ENCODE measurements around the gene CPE. TPM values are rescaled to one million over a fixed set of nuclear protein-coding genes. Genes with fewer than 3 reads are reported as not detected.

Gene CPE
- total RNA-seq, 4 donors from 2014 or later: 7.5 to 29.1 (median 12.3) TPM

DNA sequence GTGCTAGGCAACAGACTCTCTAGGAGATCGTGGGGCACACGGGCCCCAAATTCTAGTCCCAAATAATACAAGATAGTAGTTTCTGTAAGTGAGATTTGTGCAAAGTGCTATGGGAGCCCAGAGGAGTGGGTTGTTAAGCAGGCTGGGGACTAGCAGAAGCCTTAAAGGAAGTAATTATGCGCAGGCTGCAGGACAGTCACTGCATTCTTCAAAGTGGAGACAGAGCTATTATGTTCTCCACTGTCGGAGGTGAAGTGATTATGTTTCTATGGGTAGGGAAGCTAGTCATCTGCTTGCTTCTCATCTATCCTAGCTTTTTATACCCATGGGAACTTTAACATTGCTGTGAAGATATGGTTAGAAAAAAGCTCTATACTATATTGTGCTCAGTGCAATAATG is 154.2 kb downstream of the CPE start:
- in situ Hi-C loops (cut with MboI; ENCODE audit: low pct_ligation_motif_present in 1 of 4, low pct_unique_long_range_greater_than_20kb in 1 of 4, low sequenced_read_pairs in 3 of 4) (loop anchor here (10.0 to 25.0 kb wide), 2 partner anchors 554 to 562 kb away; no protein-coding TSS in a partner anchor), intact Hi-C loops (cut with DNase I; ENCODE audit: low total_unique reads) (no loop called here)
- WGBS, 2 donors (ENCODE audit: low coverage in 1 of 2): 54 to 75% methylated on average over 2 to 4 of the region's 4 CpGs
- H3K36me3 ChIP-seq: no peaks in the 10 kb centered on the region
- H3K27ac ChIP-seq: no peak overlapping the region
- no peaks in the 10 kb centered on the region for H3K4me1 ChIP-seq
- no peaks in the 10 kb centered on the region for H3K27me3 ChIP-seq
- no peak for TF ChIP-seq EP300 (IDR thresholded peaks at IDR 0.05; ENCODE audit: low read depth)
- TF ChIP-seq, protein P1, sequence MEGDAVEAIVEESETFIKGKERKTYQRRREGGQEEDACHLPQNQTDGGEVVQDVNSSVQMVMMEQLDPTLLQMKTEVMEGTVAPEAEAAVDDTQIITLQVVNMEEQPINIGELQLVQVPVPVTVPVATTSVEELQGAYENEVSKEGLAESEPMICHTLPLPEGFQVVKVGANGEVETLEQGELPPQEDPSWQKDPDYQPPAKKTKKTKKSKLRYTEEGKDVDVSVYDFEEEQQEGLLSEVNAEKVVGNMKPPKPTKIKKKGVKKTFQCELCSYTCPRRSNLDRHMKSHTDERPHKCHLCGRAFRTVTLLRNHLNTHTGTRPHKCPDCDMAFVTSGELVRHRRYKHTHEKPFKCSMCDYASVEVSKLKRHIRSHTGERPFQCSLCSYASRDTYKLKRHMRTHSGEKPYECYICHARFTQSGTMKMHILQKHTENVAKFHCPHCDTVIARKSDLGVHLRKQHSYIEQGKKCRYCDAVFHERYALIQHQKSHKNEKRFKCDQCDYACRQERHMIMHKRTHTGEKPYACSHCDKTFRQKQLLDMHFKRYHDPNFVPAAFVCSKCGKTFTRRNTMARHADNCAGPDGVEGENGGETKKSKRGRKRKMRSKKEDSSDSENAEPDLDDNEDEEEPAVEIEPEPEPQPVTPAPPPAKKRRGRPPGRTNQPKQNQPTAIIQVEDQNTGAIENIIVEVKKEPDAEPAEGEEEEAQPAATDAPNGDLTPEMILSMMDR (IDR thresholded peaks at IDR 0.05): no peak
- no peak for TF ChIP-seq POLR2AphosphoS5 (IDR thresholded peaks at IDR 0.05)
- TF ChIP-seq POLR2A (IDR thresholded peaks at IDR 0.05): no peak
- no peak for DNase-seq
- H3K9me3 ChIP-seq: no peaks in the 10 kb centered on the region
- H3K4me3 ChIP-seq: no peak overlapping the region

DNA sequence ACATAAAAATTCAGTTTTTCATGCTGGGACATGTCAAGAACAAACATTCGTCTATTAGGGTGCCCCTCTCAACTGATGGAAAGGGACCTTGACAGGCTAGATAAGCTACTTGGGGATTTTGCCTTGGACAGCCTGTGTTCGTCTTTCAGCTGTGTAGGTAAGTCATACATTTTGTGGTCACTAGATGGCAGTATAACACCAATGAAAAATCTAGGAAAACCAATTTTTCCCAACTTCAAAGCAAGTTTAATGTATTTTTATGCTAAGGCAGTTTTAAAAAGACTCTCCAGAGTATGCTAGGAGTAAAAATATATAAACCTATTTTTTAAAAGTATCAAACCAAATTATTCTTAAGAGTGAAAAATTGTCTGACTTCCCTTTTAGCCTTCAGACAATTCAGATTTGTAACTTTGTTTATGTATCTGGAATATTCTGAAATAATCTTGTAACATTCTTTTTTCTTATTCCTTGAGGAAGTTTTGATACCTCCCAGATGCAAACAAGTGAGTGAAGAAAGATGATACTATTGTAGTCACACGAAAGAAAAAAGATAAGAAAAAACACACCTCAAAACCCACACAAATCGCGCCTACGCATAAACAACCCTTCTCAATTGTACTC is 158.3 kb downstream of the CPE start:
- DNase-seq: no peak
- Histone ChIP-seq H3K4me3 (no peak overlapping the region), H3K36me3 (no peaks in the 10 kb centered on the region), H3K27me3 (no peaks in the 10 kb centered on the region), H3K27ac (no peak overlapping the region), H3K4me1 (peaks cover 0 to 3% (median 0%) of the 10 kb centered on the region in 4 donors), H3K9me3 (no peaks in the 10 kb centered on the region)
- WGBS, 2 donors (ENCODE audit: low coverage in 1 of 2): 57 to 85% methylated on average over 4 to 6 of the region's 6 CpGs
- TF ChIP-seq, protein P1 (IDR thresholded peaks at IDR 0.05): peak; percentile 62 to 76 (median 68)
- TF ChIP-seq POLR2AphosphoS5 (IDR thresholded peaks at IDR 0.05): no peak
- intact Hi-C loops (cut with DNase I; ENCODE audit: low total_unique reads) (loop anchor here (2.0 kb wide), 1 partner anchor 558 kb away; no protein-coding TSS in a partner anchor), in situ Hi-C loops (cut with MboI; ENCODE audit: low pct_ligation_motif_present in 1 of 4, low pct_unique_long_range_greater_than_20kb in 1 of 4, low sequenced_read_pairs in 3 of 4) (loop anchor here (10.0 to 25.0 kb wide), 2 partner anchors 550 to 558 kb away; no protein-coding TSS in a partner anchor)

DNA sequence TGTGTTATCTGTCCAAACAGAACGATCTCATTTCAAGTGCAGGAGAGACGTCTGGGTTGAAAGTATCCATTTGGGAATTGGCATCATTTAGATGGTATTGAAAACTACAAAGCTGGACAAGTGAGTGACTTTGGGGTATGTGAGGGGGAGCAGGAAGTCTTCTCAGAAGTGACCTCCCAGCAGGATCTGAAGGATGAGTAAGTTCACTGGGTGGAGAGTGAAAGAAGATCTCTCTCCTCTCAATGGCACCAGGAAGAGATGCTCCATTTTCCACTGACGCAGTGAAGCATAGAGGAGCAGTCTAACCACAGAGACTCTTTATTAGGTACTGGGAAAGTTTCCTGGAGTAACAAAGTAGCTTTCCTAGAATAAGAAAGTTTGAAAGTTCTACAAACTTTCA is 161.0 kb downstream of the CPE start:
- intact Hi-C loops (cut with DNase I; ENCODE audit: low total_unique reads): no loop called here
- H3K27ac ChIP-seq: no peak overlapping the region
- no peaks in the 10 kb centered on the region for H3K27me3 ChIP-seq
- H3K4me1 ChIP-seq: peaks cover 0 to 3% (median 0%) of the 10 kb centered on the region in 4 donors
- H3K9me3 ChIP-seq: no peaks in the 10 kb centered on the region
- 82 to 88% methylated on average over 3 of the region's 3 CpGs for WGBS, 2 donors (ENCODE audit: low coverage in 1 of 2)
- no peak for DNase-seq
- no peak overlapping the region for H3K4me3 ChIP-seq
- in situ Hi-C loops (cut with MboI; ENCODE audit: low pct_ligation_motif_present in 1 of 4, low pct_unique_long_range_greater_than_20kb in 1 of 4, low sequenced_read_pairs in 3 of 4): loop anchor here (10.0 to 25.0 kb wide), 2 partner anchors 548 to 555 kb away; no protein-coding TSS in a partner anchor
- no peaks in the 10 kb centered on the region for H3K36me3 ChIP-seq
- TF ChIP-seq POLR2A (IDR thresholded peaks at IDR 0.05): no peak
- TF ChIP-seq, protein P1 (IDR thresholded peaks at IDR 0.05): no peak
- TF ChIP-seq EP300 (IDR thresholded peaks at IDR 0.05; ENCODE audit: low read depth): no peak
- TF ChIP-seq POLR2AphosphoS5 (IDR thresholded peaks at IDR 0.05): no peak

DNA sequence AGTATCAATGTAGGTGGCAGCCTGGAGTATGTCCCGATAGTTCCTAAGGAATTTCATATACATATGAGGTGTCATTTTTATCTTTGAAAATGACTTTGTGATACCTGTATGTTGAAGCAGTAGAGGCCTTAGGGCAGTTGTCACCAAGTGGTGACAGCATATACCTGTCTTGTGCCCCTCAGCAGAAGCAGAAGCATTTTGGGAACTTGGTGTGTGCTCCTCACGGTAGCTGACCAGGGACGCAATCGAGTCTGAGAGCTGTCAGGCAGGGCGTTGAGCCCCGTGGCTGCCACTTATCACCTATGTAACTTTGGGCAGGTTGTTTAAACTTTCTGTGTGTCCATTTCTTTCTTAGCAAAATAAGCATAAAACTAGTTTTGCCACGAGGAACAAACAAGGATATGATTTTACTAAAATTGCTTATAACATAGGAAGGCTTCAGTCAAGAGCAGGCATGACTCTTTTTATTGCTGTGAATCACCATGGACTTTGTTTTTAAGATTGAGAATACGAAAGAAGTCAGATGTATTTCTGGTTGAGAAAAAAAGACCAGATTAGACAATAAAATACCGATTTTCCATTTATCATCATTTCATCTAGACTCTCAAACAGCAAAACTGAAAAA is 161.5 kb downstream of the CPE start:
- intact Hi-C loops (cut with DNase I; ENCODE audit: low total_unique reads): no loop called here
- no peak overlapping the region for H3K27ac ChIP-seq
- DNase-seq: no peak
- H3K27me3 ChIP-seq: no peaks in the 10 kb centered on the region
- TF ChIP-seq, protein P1 (IDR thresholded peaks at IDR 0.05): no peak
- no peak for TF ChIP-seq POLR2A (IDR thresholded peaks at IDR 0.05)
- TF ChIP-seq POLR2AphosphoS5 (IDR thresholded peaks at IDR 0.05): no peak
- TF ChIP-seq EP300 (IDR thresholded peaks at IDR 0.05; ENCODE audit: low read depth): no peak
- H3K4me1 ChIP-seq: peaks cover 0 to 3% (median 0%) of the 10 kb centered on the region in 4 donors
- no peaks in the 10 kb centered on the region for H3K36me3 ChIP-seq
- in situ Hi-C loops (cut with MboI; ENCODE audit: low pct_ligation_motif_present in 1 of 4, low pct_unique_long_range_greater_than_20kb in 1 of 4, low sequenced_read_pairs in 3 of 4): loop anchor here in 1 of 4 donors (25.0 kb wide), 1 partner anchor 547 kb away; no protein-coding TSS in a partner anchor
- no peak overlapping the region for H3K4me3 ChIP-seq
- WGBS, 2 donors (ENCODE audit: low coverage in 1 of 2): 60 to 62% methylated on average over 4 to 9 of the region's 9 CpGs
- no peaks in the 10 kb centered on the region for H3K9me3 ChIP-seq

Measured in transverse colon (tissue), 4 donors.